Activated T-helper 1 cell treated with anti-CD3 and anti-CD28 coated beads, Interleukin-2, amount 50 U/mL, for 16 hours (primary cell): ENCODE results near the gene CENPO.
A peak's percentile ranks its signal among the peaks of the same experiment; 100 is the strongest.

Experiments
- DNase-seq, 2 donors: peaks; one replicate each; pipeline ENCODE4 v3.0.0-alpha.2; 2020; ENCODE audit warnings: low read depth in 1 of 2, low spot score in 1 of 2

The CENPO gene

DNA sequence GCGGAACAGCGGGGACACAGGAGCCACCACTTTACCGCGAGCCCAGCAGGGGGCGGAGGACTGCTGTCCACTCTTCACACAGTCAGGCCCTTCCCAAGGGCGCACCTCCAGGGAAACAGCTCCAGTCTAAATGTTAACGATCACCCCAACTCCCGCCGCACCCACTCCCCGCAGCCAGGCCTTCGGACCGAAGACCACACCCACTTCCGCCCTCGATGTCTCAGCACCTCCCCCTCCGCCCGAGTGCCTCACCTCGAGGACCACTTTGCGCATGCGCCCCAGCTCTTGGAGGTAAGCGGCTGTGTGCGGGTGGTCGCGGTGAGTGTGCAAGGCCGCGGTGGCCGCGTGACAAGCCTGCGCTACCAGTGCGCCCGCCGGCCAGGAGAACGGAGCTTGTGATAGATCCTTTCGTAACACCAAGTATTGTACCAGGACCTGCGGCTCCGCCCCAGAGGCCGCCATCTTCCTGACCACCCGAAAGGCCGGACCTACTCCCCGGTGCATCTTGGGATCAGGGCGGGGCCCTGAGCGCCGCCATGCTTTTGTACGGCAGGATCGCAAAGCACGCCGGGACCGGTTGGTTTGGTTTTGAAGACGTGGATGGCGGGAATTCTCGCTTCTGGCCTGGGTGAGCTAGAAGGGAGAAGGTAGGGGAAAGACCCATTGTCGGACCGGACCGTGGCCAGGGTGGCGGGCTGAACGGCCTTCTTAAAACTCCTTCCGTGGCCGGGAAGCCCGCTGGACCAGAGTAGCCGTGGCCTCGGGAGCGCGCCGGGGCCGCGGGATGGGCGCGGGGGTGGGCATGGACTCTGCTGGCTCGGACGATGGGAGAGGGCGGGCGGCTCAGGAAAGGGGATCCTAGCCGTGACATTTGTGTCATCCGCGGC lies at the start of gene CENPO, which contains the start of gene PTRHD1:
TSS of gene CENPO (plus strand) at position 552 of the 887 bp plus-strand sequence. CDS start 495 bp downstream, outside the sequence.
TSS of gene PTRHD1 (minus strand) at position 518 of the 887 bp plus-strand sequence. CDS start at position 504, 14 bp downstream.
- peak; percentile 88 to 90 for DNase-seq

DNA sequence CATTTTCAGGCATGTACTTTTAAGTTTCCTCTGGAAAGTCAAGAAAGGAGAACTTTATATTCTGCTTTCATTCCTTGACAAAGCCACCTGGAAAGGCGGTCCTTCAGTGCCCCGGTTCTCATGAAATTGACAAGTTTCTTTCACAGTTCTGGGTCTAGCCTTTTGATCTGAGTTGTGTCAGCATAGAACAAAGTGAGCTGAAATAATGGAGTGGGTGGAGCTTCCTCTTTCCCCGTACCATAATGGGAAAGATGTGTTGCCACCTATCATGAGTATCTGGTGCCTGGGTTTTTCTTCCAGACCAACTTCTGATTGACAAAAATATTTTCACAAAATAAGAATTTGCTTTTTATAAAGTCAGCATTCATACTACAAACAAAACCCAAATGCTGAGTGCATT lies 49.3 kb upstream of the CENPO start:
- DNase-seq = no peak

- DNase-seq = no peak
Observed at GRCh38 chr2:24744356-24744755, 48.9 kb upstream of the CENPO start.

DNA sequence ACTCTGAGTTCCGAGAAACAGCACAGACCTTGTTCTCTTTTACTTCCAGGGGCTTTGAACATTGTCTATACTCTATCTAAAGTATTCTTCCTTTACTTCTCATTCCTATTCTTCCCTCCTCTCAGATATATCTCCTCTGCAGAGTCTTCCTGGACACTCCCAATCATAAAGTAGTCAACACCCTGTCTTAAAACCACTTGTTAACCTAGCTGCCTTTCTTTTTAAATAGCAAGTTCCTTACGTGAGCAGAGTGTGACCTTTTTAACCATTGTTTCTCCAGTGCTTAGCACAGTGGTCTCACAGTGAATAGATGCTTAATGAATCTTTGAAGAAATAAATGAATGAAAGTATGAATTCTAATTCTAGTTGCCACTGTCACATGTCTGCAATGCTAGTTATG lies 47.4 kb upstream of the CENPO start:
- DNase-seq = no peak

DNA sequence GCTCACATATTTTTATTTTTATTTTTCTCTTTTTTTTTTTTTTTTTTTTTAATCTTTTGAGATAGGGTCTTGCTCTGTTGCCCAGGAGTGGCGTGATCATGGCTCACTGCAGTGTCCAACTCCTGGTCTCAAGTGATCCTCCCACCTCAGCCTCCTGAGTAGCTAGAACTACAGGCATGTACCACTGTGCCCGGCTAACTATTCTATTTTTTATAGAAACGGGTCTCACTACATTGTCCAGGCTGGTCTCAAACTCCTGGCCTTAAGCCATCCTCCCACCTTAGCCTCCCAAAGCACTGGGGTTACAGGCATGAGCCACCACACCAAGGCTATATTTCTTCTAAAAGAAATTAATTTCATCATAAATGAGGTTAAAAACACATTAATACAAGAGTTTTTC lies 45.9 kb upstream of the CENPO start:
- no peak for DNase-seq

GRCh38 chr2:24749069-24749691 lies 44.0 kb upstream of the CENPO start:
- DNase-seq = no peak

GRCh38 chr2:24754985-24755705 lies 38.1 kb upstream of the CENPO start:
- no peak for DNase-seq

DNA sequence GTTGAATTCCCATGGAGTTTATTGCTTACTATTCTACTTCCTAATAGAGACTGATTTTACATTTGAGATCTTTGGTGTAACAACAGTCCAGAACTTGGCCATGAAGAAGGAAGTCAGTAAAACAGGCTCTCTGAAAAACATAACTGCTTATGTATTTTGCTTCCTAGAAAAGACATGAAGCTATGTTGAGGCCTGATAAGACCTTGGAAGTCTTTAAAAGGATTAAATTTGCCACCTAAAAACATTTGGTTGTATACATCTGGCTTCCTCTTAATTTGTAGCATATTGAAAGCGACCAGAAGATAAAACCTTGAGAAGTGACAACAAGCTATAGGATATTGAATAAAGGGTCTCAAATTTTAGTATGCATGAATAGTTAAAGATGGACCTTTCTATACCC lies 36.4 kb upstream of the CENPO start:
- DNase-seq = no peak

DNA sequence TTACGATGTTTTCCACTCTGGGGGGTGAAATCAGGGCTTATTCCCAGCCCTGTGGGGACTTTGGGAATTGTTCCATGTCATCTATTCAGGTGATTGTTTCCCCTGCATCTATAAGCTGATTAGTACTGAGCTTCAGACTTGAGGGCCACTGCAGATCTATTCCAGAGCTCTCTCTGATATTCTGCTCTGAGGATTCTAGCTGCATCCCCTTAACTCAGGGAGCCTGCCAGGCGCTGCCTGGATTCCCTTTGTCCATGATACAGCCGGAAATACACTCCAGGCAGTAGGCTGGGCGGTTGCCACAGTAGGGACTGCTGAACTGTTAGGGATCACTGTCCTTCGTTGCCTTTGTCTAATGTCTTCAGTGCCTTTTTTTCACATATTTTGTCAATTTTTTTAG lies 31.4 kb upstream of the CENPO start:
- no peak for DNase-seq

- DNase-seq = no peak
Observed at GRCh38 chr2:24762518-24762917, 30.7 kb upstream of the CENPO start.

DNA sequence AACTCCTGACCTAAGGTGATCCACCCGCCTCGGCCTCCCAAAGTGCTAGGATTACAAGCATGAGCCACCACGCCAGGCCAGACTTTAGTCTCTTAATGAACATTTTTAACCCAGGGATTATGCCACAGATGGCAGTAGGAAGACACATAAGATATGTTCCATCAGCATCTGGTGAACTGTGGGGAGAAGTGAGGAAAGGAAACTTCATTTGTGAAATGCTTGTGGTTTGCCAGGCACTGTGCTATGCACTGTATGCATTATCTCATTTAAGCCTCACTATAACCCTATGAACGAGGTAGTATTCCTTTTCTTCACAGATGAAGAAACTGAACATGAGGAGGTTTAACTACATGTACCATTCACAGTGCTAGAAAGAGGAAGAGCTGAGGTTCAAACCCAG lies 29.4 kb upstream of the CENPO start:
- DNase-seq = no peak

DNA sequence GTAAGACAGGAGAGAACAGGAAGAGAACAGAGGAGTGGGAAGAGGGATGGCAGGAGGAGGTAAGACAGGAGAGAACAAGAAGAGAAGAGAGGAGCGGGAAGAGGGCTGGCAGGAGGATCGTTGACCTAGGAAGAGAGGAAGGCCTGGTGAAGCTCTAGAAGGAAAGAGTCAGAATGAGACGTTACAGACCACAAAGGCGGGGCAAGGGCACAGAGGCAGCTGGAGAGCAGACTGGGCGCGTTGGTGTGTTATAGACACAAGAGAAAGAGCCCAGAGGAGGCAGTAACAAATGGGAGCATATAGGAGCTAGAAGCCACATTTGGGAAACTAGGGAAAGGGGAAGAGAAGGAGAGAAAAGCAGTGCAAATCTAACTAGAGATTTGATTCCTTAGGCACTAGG lies 26.6 kb upstream of the CENPO start:
- no peak for DNase-seq

GRCh38 chr2:24768013-24768412 lies 25.2 kb upstream of the CENPO start:
- DNase-seq = no peak

DNA sequence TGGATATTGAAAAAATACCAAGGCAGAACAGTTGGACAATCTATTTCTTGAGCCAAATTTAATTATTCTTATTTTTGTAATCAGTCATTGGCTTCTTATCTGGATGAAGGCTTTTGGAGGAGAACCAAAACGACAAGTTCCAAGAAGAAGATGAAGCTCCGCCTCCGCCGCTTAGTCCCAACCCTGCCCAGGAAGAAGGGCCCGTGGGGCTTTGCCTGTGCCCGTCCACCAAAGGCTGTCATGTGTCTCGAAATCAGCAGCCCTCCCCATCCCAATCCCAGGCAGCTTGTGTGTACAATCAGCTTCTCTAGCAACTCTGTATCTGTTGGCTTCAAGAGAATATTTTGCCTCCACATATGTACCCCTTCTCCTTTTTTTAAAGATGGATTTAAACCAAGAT lies 24.6 kb upstream of the CENPO start:
- no peak for DNase-seq

- DNase-seq = no peak
Observed at GRCh38 chr2:24771061-24771460, 22.2 kb upstream of the CENPO start.

GRCh38 chr2:24771764-24772586 lies 21.2 kb upstream of the CENPO start:
- DNase-seq = no peak

DNA sequence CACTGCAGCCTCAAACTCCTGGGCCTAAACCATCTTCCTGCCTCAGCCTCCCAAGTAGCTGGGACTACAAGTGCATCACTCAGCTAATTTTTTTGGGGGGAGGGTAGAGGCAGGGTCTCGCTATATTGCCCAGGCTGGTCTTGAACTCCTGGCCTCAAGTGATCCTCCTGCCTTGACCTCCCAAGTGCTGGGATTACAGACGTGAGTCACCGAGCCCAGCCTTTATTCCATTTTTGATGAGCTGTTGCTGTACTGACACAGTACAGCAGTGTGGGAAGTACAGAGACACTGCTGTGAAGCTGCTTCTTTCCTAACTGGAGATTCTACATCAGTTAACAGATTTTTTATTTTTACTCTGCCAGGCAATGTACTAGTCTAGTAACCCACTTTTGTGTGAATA lies 18.9 kb upstream of the CENPO start:
- DNase-seq = no peak

DNA sequence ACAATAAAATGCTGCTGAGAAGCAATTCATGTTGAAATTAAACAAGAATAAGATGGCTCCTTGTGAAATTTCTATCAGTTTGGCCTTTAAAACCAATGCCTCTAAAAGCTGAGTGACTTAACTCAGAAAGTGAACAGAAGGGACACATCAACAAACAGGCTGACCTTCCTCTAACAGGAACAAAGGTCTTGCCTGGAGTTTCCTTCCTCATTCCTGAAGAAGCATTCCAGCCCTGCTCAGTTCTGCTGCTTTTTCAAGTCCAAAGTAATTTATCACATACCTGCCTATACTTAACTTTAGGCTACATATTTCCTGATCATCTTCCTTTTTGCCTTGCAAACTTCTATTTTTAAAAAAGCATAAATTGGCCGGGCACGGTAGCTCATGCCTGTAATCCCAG lies 14.1 kb upstream of the CENPO start:
- no peak for DNase-seq

DNA sequence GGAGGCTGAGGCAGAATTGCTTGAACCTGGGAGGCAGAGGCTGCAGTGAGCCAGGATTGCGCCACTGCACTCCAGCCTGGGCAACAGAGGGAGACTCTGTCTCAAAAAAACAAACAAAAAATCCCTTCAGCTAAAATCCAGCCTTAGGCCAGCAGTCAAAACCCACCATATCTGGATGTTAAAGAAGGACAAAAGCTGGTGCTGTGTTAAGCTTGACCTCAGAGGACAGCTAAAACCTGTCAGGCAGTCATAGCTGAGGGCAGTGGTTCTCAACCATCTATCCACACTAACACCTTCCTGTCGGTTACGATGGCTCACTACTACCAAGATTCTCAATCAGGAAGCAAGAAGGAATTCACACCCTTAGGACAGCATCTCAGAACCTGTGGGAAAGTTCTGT lies 9.6 kb upstream of the CENPO start:
- DNase-seq = no peak

DNA sequence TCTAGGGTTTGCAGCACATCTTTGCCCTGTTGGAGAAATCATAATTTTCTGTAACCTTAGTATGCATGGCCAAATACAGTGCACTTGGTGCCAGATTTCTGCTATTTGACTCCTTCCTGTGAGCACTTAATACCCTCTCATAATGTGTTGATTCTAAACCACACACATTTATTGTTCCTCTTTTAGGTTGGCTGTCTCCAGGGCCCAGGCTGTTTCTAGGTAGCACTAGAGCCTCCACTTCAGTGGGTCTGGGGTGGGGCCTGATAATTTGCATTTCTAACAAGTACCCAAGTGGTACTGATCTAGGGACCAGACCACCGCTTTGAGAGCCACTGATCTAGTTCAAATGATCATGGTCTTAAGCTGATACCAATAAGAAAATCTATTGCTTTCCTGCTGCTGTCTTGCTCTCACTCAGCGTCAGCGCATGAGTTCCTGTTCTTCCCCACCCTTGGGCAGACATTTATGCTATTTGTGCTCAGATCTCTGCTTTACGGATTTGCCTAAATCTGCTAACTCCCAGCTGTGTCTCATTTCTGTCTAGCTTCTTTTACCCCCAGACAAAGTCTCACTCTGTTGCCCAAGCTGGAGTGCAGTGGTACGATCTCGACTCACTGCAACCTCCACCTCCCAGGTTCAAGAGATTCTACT lies 7.4 kb upstream of the CENPO start:
- DNase-seq = no peak

DNA sequence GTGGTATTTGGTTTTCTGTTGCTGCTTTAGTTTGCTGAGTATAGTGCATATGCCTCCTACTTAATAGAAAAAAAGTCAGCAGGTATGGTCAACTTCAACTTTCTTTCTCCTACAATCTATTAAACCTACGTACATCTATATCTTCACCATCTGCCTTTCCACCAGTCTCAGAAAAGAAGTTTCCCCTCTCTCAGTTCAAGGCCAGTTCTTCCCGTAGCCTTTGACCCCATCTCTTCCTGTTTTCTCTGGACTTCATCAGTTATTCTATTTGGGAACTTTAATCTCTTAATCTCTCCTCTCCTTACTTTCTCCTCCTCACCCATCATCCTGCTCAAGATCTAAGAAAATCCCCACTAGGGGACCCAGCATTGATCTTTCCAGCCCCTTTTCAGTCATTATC lies 5.7 kb upstream of the CENPO start:
- no peak for DNase-seq
